Activated CD8-positive, alpha-beta memory T cell treated with anti-CD3 and anti-CD28 coated beads, Interleukin-2, amount 50 U/mL, for 1 hour (primary cell): ENCODE results near the gene ADAM30.

Source experiments
- DNase-seq: peaks from one replicate; pipeline ENCODE4 v3.0.0-alpha.2; 2020; ENCODE audit errors: extremely low read depth

ADAM30 gene

GRCh38 chr1:119908661-119909060 is 12.3 kb upstream of the ADAM30 start:
- no peak for DNase-seq

GRCh38 chr1:119906927-119907652 is 10.8 kb upstream of the ADAM30 start:
- no peak for DNase-seq

- DNase-seq: no peak
Observed at GRCh38 chr1:119903443-119903835, 7.1 kb upstream of the ADAM30 start.

- no peak for DNase-seq
Observed at GRCh38 chr1:119902775-119903442, 6.6 kb upstream of the ADAM30 start.

- DNase-seq: no peak
Observed at GRCh38 chr1:119898981-119899720, 2.8 kb upstream of the ADAM30 start.

- no peak for DNase-seq
Observed at GRCh38 chr1:119898530-119898929, 2.2 kb upstream of the ADAM30 start.

- DNase-seq: no peak
Observed at GRCh38 chr1:119895102-119895501, 1.2 kb downstream of the ADAM30 start.

- no peak for DNase-seq
Observed at GRCh38 chr1:119893827-119894700, 2.3 kb downstream of the ADAM30 start.

GRCh38 chr1:119893238-119893791 is 3.0 kb downstream of the ADAM30 start:
- no peak for DNase-seq

- no peak for DNase-seq
Observed at GRCh38 chr1:119891386-119891785, 4.9 kb downstream of the ADAM30 start.

GRCh38 chr1:119888476-119888875 is 7.8 kb downstream of the ADAM30 start:
- DNase-seq: no peak

- DNase-seq: no peak
Observed at GRCh38 chr1:119887427-119887826, 8.9 kb downstream of the ADAM30 start.

GRCh38 chr1:119885903-119886783 is 10.2 kb downstream of the ADAM30 start:
- DNase-seq: no peak

- DNase-seq: no peak
Observed at GRCh38 chr1:119884711-119885110, 11.6 kb downstream of the ADAM30 start.

GRCh38 chr1:119883826-119884225 is 12.5 kb downstream of the ADAM30 start:
- DNase-seq: no peak

GRCh38 chr1:119882132-119883049 is 13.9 kb downstream of the ADAM30 start:
- DNase-seq: no peak

- DNase-seq: no peak
Observed at GRCh38 chr1:119879510-119880434, 16.5 kb downstream of the ADAM30 start.

GRCh38 chr1:119878171-119878570 is 18.1 kb downstream of the ADAM30 start:
- DNase-seq: no peak
